GM19035 (cell line): ENCODE measurements around the gene CEP152.
"Not testable (repeated sequence)": the region's sequence is repeated elsewhere in the genome, so short reads cannot be mapped to it uniquely, and the experiment has no call there.

Source experiments
- ATAC-seq: cut with Tn5 transposase; IDR thresholded peaks from one replicate; pipeline ENCODE4 v1.9.1; 2021; ENCODE audit not compliant: unreplicated experiment

The CEP152 gene

GRCh38 chr15:48805591-48805990 is 5.3 kb downstream of the CEP152 start:
- ATAC-seq, result no peak

DNA sequence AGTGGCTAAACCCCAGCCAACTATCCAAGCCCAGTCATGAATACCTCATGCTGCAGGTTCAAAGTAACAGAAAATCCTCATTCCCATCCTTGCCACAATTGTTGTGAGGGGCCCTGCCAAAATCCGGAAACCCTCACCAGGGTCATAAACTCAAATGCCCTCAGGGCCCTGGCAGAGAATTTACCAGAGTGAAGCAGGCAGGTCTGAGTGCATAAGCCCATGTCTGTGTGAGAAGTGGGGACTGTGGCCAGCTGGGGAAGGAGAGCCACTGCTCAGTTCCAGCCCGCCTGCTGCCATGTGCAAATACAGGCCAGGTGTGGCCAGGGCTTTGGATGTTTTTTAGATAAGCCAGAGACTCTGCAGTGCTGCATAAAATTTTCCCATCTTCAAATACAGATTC is 7.0 kb downstream of the CEP152 start:
- no peak for ATAC-seq

GRCh38 chr15:48802867-48803266 is 8.0 kb downstream of the CEP152 start:
- no peak for ATAC-seq

GRCh38 chr15:48802257-48802656 is 8.6 kb downstream of the CEP152 start:
- ATAC-seq, result no peak

GRCh38 chr15:48800811-48801455 is 9.9 kb downstream of the CEP152 start:
- ATAC-seq, result no peak

DNA sequence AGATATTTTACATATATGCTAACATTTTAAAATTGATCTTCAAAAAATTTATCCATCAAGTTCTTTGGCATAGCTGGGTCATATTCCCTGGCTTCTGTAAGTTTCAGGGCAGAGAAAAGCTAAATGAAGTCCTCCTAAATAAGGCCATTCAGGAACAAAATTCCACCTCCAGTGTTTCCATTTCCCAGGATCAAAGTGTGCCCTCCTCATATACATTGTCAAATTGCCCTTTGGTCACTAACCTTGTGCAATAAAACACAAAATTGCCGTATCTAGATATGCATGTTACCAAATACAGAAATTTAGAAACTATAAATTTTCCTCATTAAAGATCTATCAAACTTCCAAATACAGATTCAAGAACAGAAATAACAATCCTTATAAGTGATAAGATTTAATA is 10.6 kb downstream of the CEP152 start:
- no peak for ATAC-seq

DNA sequence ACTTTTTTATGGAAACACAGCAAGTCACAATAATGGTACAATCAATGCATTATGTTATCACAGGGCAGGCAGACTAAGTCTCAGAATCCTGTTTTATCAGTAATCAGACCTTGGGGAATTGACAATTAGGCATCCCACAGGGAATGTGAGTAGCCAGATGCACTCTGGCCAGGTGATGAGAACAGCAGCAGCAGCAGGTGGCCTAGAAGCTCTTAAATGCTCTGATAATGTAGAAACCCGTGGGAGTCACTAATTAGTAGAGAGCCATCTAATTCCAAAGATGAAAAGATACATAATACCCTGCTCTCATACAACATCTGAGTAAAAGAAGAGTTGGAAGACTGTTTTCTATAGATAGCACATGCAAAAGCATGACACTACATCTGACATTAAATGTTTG is 12.6 kb downstream of the CEP152 start:
- no peak for ATAC-seq

DNA sequence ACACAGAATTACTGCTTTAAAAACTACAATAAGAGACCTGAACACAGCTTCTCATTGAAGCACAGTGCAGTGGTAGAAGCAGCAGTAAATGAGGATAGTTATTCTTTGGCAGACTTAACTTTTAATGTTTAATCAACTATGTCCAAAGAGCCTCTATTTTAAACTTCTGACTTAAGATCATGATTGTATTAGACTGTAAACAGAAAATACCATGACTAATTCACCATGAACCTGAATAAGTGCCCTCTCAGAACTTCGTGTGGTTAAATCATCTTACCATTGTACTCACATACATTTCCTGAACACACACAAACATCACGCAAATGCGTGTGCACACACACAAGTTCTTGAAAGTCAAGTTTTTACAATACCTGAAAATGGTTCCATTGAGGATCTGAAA is 13.9 kb downstream of the CEP152 start:
- ATAC-seq, result no peak

DNA sequence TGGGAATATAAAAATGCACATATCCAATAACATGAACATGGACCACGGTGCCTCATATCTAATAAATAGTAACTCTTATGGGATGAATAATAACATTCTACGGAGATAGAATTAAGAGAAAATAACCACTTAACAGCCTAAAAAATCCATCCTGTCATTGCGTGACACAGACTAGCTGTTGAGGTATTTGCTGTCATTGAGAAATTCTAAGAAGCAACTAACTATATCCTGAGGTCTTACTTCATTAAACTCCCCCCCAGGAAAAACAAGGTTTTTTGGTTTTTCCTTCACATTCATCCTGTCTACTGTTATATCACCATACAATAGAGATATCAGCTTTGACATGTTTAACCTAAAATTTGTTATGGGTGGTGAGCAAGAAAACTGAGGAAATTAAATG is 14.3 kb downstream of the CEP152 start:
- ATAC-seq, result no peak

GRCh38 chr15:48795901-48796300 is 15.0 kb downstream of the CEP152 start:
- ATAC-seq, result no peak

- ATAC-seq, result peak; percentile 97
Observed at GRCh38 chr15:48794697-48795134, 16.2 kb downstream of the CEP152 start.

DNA sequence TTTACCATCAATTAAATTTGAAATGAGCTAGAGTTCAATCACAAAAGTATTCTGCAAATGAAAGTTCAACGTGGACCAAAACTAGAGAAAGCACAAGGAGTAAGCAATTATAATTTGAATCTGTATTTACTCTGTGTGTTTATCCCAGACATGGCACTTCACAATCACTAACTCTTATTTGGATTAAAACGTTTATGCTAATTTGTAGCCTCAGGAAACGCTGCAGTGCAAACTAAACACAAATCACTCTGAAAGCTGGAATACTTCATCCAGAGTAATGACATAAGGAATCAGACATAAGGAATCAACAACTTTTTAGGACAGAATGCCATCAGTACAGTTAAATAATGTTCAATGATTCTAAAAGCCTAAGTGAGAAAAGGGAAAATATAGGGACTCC is 18.5 kb downstream of the CEP152 start:
- ATAC-seq, result no peak

- ATAC-seq, result not testable (repeated sequence)
Observed at GRCh38 chr15:48790466-48791115, 20.3 kb downstream of the CEP152 start.

- no peak for ATAC-seq
Observed at GRCh38 chr15:48785712-48786111, 25.2 kb downstream of the CEP152 start.

- no peak for ATAC-seq
Observed at GRCh38 chr15:48785195-48785594, 25.7 kb downstream of the CEP152 start.

- ATAC-seq, result no peak
Observed at GRCh38 chr15:48784756-48785155, 26.1 kb downstream of the CEP152 start.

DNA sequence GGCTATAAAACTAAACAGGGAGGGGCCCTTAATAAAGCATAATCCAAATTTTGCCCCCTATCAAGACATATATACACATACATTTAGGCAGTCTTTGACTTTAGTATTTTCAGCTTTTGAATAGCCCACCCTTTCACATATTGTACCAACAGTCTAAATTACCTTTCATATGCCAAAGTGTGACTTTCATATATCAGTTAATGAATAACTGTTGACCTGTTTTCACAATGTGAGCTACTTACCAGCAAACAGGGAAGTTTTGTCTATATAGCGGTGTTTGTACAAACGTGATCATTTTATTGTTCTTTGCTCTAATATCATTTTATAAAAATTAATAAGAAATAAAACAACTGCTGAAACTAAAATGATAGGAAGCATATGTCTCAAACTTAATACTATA is 28.0 kb downstream of the CEP152 start:
- ATAC-seq, result no peak

- no peak for ATAC-seq
Observed at GRCh38 chr15:48781481-48782081, 29.3 kb downstream of the CEP152 start.

- ATAC-seq, result no peak
Observed at GRCh38 chr15:48781017-48781416, 29.9 kb downstream of the CEP152 start.

GRCh38 chr15:48778331-48778730 is 32.5 kb downstream of the CEP152 start:
- no peak for ATAC-seq

- ATAC-seq, result no peak
Observed at GRCh38 chr15:48777645-48778330, 33.1 kb downstream of the CEP152 start.

DNA sequence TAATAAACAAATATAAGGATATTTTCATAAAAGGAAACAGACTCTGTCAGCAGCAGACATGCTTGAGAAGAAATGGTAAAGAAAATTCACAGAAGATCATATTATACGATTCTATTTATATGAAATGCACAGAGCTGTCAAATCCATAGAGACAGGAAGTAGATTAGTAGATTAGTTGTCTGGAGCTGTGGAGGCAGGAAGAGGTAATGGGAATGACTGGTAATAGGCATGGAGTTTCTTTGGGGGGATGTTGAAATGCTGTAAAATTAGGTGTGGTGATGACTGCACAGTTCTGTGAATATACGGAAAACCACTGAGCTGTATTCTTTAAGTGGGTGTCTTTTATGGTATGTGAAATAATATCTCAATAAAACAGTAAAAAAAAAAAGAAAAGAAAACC is 35.3 kb downstream of the CEP152 start:
- no peak for ATAC-seq
